NB4 (cell line): Measurements from ENCODE around the gene DMAC2.
"Not testable (repeated sequence)": the region's sequence is repeated elsewhere in the genome, so short reads cannot be mapped to it uniquely, and the experiment has no call there.

Experiments used
- DNase-seq: peaks from one replicate; pipeline ENCODE4 v3.0.0; 2010; ENCODE audit warnings: low read depth
- H3K4me3 ChIP-seq: one replicate; pipeline ENCODE4 v1.5.1; 2011; ENCODE audit warnings: mild to moderate bottlenecking, low read depth, low read length, moderate library complexity
- MYC ChIP-seq: IDR thresholded peaks from 2 replicates; pipeline ENCODE4 v1.6.1; 2011; ENCODE audit warnings: low read depth, low read length
- POLR2A ChIP-seq: IDR thresholded peaks from 2 replicates; pipeline ENCODE4 v1.6.1; 2011; ENCODE audit warnings: mild to moderate bottlenecking; ENCODE audit not compliant: insufficient read length; ENCODE audit errors: extremely low read depth
- TF ChIP-seq, protein P1 (sequence below): IDR thresholded peaks from 2 replicates; pipeline ENCODE4 v1.6.1; 2011; ENCODE audit warnings: low read depth, low read length
- TF ChIP-seq, protein P2 (sequence below): IDR thresholded peaks from one replicate; pipeline ENCODE4 v1.5.1; 2012; ENCODE audit warnings: low read depth, low read length

DMAC2 gene

DNA sequence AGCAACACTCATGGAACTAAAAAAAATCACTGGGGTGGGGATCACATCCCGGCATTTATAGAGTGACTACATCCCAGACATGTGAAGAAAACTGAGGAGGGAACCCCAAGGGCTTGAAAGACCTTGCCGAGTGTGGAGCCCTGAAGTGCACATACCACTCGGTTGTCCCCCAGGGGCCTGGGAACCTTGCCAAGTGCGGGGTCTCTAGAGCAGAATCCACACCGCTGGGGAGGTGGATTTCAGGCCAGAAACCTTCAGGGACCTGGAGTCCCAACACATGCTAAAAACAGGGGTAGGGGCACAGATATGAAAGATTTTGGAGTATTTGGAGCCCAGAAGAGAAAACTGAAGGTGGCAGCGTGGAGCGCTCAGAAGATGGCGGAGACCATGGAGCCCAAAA lies 38.5 kb upstream of the DMAC2 start:
- TF ChIP-seq POLR2A, result no peak
- TF ChIP-seq, protein P1, sequence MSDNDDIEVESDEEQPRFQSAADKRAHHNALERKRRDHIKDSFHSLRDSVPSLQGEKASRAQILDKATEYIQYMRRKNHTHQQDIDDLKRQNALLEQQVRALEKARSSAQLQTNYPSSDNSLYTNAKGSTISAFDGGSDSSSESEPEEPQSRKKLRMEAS, result no peak
- TF ChIP-seq, protein P2, sequence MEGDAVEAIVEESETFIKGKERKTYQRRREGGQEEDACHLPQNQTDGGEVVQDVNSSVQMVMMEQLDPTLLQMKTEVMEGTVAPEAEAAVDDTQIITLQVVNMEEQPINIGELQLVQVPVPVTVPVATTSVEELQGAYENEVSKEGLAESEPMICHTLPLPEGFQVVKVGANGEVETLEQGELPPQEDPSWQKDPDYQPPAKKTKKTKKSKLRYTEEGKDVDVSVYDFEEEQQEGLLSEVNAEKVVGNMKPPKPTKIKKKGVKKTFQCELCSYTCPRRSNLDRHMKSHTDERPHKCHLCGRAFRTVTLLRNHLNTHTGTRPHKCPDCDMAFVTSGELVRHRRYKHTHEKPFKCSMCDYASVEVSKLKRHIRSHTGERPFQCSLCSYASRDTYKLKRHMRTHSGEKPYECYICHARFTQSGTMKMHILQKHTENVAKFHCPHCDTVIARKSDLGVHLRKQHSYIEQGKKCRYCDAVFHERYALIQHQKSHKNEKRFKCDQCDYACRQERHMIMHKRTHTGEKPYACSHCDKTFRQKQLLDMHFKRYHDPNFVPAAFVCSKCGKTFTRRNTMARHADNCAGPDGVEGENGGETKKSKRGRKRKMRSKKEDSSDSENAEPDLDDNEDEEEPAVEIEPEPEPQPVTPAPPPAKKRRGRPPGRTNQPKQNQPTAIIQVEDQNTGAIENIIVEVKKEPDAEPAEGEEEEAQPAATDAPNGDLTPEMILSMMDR, result no peak
- no peak for TF ChIP-seq MYC
- DNase-seq, result no peak
- H3K4me3 ChIP-seq, result no peak overlapping the region

DNA sequence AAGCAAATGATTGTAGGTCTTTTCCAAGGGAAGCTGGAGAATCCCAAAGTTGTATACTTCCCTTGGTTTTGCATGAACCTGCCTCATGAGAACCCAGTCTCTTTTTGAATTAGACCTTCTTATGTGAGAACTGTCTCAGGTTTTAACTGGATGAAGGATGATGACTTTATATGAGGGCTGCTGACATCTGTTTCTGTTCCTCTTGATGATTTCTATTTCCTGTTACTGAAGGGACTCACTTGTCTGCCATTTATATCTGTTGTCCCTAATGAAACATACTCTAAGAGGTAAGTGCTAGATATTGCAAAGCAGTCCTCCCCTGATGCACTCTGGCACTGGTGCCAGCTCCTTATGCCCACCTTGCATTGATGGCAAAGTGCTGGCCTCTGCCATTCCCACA lies 36.9 kb upstream of the DMAC2 start:
- no peak for DNase-seq

DNA sequence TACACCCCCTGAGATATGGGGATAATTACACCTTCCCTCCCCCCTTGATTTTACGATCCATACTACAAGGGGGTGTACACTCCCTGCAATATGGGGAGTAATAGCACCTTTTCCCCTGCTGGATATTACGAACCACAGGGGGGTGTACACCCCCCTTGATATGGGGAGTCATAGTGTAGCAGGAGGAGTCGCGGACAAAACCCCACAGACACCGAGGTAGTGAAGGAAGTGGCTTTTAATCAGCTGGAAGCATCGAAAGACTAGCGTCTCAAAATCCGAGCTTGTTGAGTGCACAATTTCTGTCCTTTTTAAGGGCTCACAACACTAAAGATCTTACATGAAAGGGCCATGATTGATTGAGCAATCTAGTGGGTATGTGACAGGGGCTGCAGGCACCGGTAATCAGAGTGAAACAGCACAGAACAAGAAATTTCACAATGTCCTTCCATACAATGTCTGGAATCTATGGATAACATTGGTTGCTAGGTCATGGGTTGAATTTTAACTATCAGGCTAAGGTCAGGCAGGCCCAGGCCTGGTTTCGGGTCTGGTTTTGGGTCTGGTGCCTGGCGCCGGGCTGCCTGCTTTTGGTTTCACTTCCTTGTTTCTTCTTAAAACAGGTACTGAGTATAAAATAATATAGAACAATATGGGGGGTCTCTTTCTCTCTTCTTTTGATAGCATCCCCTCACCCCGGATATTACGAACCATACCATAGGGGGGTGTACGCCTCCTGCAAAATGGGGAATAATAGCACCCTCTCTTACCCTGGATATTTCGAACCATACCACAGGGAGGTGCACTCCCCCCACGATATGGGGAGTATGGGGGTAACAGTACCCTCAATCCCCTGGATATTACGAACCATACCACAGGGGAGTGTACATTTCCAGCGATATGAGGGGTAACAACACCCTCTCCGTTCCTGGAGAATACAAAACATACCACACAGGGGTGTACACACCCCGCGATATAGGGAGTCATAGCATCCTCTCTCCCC lies 23.8 kb upstream of the DMAC2 start:
- peak; percentile 20 for DNase-seq
- not testable (repeated sequence) for H3K4me3 ChIP-seq

More for the DNA sequence above, 36.9 kb upstream of the DMAC2 start:
- TF ChIP-seq, protein P2, result no peak
- TF ChIP-seq POLR2A (no peak), MYC (no peak)
- TF ChIP-seq, protein P1, result no peak
- H3K4me3 ChIP-seq, result no peak overlapping the region

DNA sequence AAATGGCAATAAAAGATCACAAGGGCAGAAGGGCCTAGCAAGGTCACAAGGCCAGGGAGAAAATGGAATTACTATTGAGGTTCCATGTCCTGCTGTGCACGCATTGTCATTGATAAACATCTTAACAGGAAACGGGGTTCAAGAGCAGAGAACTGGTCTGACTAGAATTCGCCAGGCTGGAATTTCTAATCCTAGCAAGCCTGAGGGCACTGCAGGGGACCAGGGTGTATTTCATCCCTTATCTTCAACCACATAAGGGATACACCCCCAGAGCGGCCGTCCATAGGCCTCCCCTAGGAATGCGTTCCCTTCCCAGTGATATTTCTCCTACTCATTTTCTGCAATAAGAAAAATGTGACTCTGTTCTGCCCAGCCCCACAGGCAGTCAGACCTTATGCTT lies 22.8 kb upstream of the DMAC2 start:
- no peak overlapping the region for H3K4me3 ChIP-seq
- TF ChIP-seq, protein P2, result no peak
- no peak for TF ChIP-seq POLR2A
- TF ChIP-seq, protein P1, result no peak
- TF ChIP-seq MYC, result no peak
- DNase-seq, result no peak

DNA sequence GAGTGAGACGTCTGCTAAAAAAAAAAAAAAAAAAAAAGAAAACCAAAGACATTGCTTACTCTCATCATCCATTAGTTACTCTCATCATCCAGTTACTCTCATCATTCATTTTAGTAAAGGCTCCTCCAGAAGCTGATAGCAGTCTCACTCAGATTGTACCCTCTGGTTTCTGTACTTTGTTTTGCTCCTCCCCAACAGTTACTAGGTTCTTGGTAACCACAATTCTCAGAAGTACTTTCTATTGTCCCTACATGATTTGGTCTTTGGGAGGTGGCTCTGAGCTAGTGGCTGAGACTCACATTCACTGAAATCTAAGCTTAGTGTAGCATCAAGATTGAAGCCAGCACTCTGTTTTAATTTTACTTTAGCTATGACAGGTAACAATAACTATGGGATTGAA lies 17.5 kb upstream of the DMAC2 start:
- DNase-seq, result no peak
- no peak for TF ChIP-seq MYC
- TF ChIP-seq POLR2A, result no peak
- TF ChIP-seq, protein P2, result no peak
- TF ChIP-seq, protein P1, result no peak
- no peak overlapping the region for H3K4me3 ChIP-seq

DNA sequence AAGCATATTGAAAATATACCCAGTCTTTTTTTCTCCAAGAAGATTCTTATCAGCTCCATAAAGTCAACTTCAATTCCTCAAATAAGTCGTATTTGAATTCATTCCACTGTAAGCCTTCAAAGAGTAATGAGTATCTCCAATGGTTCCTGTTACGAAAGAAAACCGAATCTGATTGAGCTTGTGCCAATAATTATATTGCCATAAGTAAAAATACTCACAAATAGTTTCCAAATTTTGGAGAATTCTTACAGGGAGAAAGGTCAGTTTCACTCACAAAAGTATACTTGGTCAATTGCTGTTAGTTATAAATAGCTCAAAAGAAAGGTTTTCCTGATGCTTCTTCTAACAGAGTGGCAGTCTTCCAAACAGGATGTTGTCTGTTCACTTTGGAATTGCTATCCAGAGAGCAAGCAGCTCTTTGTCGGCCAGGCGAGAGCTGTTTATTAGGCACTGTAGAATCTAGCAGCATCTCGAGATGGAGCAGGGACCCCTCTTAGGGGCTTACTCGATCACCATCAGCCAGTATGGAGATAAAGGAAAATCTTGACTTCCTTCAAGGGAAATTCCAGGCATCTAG lies 16.7 kb upstream of the DMAC2 start:
- DNase-seq, result no peak
- no peak overlapping the region for H3K4me3 ChIP-seq
- TF ChIP-seq MYC (no peak), POLR2A (no peak)
- TF ChIP-seq, protein P2, result no peak
- TF ChIP-seq, protein P1, result no peak
